Left hindlimb (tissue), 1 donor: Measurements from ENCODE around the gene IRF2BPL.
A peak's percentile ranks its signal among the peaks of the same experiment; 100 is the strongest.

Source experiments
- DNase-seq: peaks from one replicate; pipeline ENCODE4 v3.0.0-alpha.2; 2018

The IRF2BPL gene

GRCh38 chr14:76984787-76985375, 43.6 kb downstream of the IRF2BPL start:
- peak; percentile 58 for DNase-seq

- no peak for DNase-seq
Observed at GRCh38 chr14:76984297-76984696, 44.2 kb downstream of the IRF2BPL start.

GRCh38 chr14:76981670-76982069, 46.8 kb downstream of the IRF2BPL start:
- DNase-seq: no peak

- DNase-seq: peak; percentile 41
Observed at GRCh38 chr14:76977793-76978720, 50.5 kb downstream of the IRF2BPL start.

GRCh38 chr14:76976240-76977005, 52.1 kb downstream of the IRF2BPL start:
- DNase-seq: peak; percentile 32

GRCh38 chr14:76975812-76976211, 52.7 kb downstream of the IRF2BPL start:
- DNase-seq: peak; percentile 25

GRCh38 chr14:76975051-76975450, 53.5 kb downstream of the IRF2BPL start:
- DNase-seq: peak; percentile 26
